Common myeloid progenitor, CD34-positive (primary cell): ENCODE data around the gene RFPL4A.

Source experiments
- CTCF ChIA-PET: fragments of 350-600 bp; sonication (Branson Sonifier 250); formaldehyde crosslinking; loops from one replicate; lab custom pipeline; 2021; ENCODE audit warnings: antibody characterized with exemption; lab: Charles Lee
- POLR2A ChIA-PET: fragments of 350-600 bp; sonication (Branson Sonifier 250); formaldehyde crosslinking; loops from one replicate; lab custom pipeline; 2021; ENCODE audit warnings: antibody characterized with exemption; lab: Charles Lee
- DNase-seq, 3 donors: peaks; one replicate each; pipeline versions ENCODE4 v3.0.0 to v3.0.0-alpha.2; 2013
- H3K27ac ChIP-seq, 2 experiments: 1 replicate in 1 of 2; 2 replicates in 1 of 2; pipeline ENCODE4 v1.7.0; 2013; ENCODE audit warnings: inconsistent platforms in 2 of 2, low read length in 2 of 2, mild to moderate bottlenecking in 2 of 2, low read depth in 1 of 2, moderate library complexity in 1 of 2; ENCODE audit not compliant: severe bottlenecking in 2 of 2, insufficient read depth in 1 of 2, poor library complexity in 1 of 2
- H3K27me3 ChIP-seq, 5 experiments: replicated peaks in 2 of 5; 1 replicate in 3 of 5; 2 replicates in 2 of 5; pipeline versions ENCODE4 v1.6.1 to v1.7.0; 2013; ENCODE audit warnings: low read length in 4 of 5, mild to moderate bottlenecking in 2 of 5, moderate library complexity in 2 of 5, inconsistent platforms in 1 of 5; ENCODE audit not compliant: insufficient read depth in 5 of 5, control insufficient read depth in 4 of 5
- H3K36me3 ChIP-seq, 4 experiments: 1 replicate in 2 of 4; 2 replicates in 2 of 4; pipeline versions ENCODE4 v1.6.1 to v1.7.0; 2013; ENCODE audit warnings: low read length in 3 of 4, control low read depth in 1 of 4, mild to moderate bottlenecking in 1 of 4; ENCODE audit not compliant: control insufficient read depth in 4 of 4, insufficient read depth in 4 of 4
- H3K4me1 ChIP-seq, 4 experiments: 1 replicate in 3 of 4; 2 replicates in 1 of 4; pipeline versions ENCODE4 v1.6.1 to v1.7.1; 2013; ENCODE audit warnings: low read length in 3 of 4, mild to moderate bottlenecking in 3 of 4, control low read depth in 1 of 4, inconsistent platforms in 1 of 4, moderate library complexity in 1 of 4; ENCODE audit not compliant: control insufficient read depth in 4 of 4, insufficient read depth in 4 of 4; ENCODE audit errors: control extremely low read depth in 1 of 4
- H3K4me3 ChIP-seq, 7 experiments: 1 replicate in 4 of 7; 2 replicates in 3 of 7; pipeline versions ENCODE4 v1.5.1 to v1.7.0; 2013; ENCODE audit warnings: mild to moderate bottlenecking in 7 of 7, low read length in 6 of 7, moderate library complexity in 6 of 7, inconsistent platforms in 2 of 7, low read depth in 2 of 7, control low read depth in 1 of 7; ENCODE audit not compliant: insufficient read depth in 4 of 7, control insufficient read depth in 1 of 7; ENCODE audit errors: extremely low read depth in 1 of 7
- H3K9me3 ChIP-seq, 5 experiments: 1 replicate in 4 of 5; 2 replicates in 1 of 5; pipeline versions ENCODE4 v1.6.1 to v1.7.1; 2013; ENCODE audit warnings: low read length in 4 of 5, mild to moderate bottlenecking in 2 of 5, inconsistent platforms in 1 of 5, low read depth in 1 of 5, moderate library complexity in 1 of 5; ENCODE audit not compliant: control insufficient read depth in 4 of 5, insufficient read depth in 2 of 5; ENCODE audit errors: control extremely low read depth in 1 of 5
- WGBS: methylation state at CpG from one replicate; pipeline ENCODE4 v1.1.5; 2013; ENCODE audit not compliant: insufficient coverage; 5-methylcytosine and 5-hydroxymethylcytosine counted together

RFPL4A gene

GRCh38 chr19:55795021-55795420, 36.1 kb downstream of the RFPL4A start:
- WGBS = 95% methylated on average over 11 of the region's 11 CpGs
- DNase-seq = no peak
- H3K4me3 ChIP-seq = no peak overlapping the region
- CTCF ChIA-PET = interaction anchor here (1.2 kb wide), 1 partner anchor 1149 kb away, joined by 3 read pairs; no protein-coding TSS in a partner anchor
- H3K36me3 ChIP-seq = no peaks in the 10 kb centered on the region
- POLR2A ChIA-PET = no interaction called here
- H3K4me1 ChIP-seq = no peaks in the 10 kb centered on the region
- no peaks in the 10 kb centered on the region for H3K9me3 ChIP-seq
- no peaks in the 10 kb centered on the region for H3K27me3 ChIP-seq
- H3K27ac ChIP-seq = no peak overlapping the region

GRCh38 chr19:55801416-55801815, 42.5 kb downstream of the RFPL4A start:
- ChIA-PET POLR2A (no interaction called here), CTCF (no interaction called here)
- Histone ChIP-seq H3K36me3 (no peaks in the 10 kb centered on the region), H3K27me3 (peaks cover 0 to 2% (median 0%) of the 10 kb centered on the region in 5 experiments), H3K4me3 (no peak overlapping the region), H3K9me3 (peaks cover 0 to 3% (median 0%) of the 10 kb centered on the region in 5 experiments), H3K4me1 (no peaks in the 10 kb centered on the region), H3K27ac (no peak overlapping the region)
- DNase-seq = no peak
- 89% methylated on average over 6 of the region's 7 CpGs for WGBS

DNA sequence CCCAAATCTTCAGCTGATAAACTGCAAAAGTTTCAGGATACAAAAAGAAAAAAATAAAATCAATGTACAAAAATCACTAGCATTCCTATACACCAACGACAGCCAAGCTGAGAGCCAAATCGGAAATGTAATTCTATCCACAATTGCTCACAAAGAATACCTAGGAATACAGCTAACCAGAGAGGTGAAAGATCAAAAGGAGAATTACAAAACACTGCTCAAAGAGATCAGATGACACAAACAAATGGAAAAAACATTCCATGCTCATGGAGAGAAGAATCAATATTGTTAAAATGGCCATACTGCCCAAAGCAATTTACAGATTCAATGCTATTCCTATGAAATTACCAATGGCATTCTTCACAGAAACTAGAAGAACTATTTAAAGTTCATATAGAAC, 43.4 kb downstream of the RFPL4A start:
- CTCF ChIA-PET = no interaction called here

GRCh38 chr19:55809381-55810058, 50.6 kb downstream of the RFPL4A start:
- Histone ChIP-seq H3K27ac (no peak overlapping the region), H3K36me3 (no peaks in the 10 kb centered on the region), H3K4me1 (no peaks in the 10 kb centered on the region), H3K4me3 (no peak overlapping the region), H3K9me3 (peaks cover 0 to 3% (median 0%) of the 10 kb centered on the region in 5 experiments), H3K27me3 (no peaks in the 10 kb centered on the region)
- peak; percentile 73 to 81 (median 79) for DNase-seq
- ChIA-PET POLR2A (no interaction called here), CTCF (interaction anchor here (1.4 to 2.1 kb wide), 2 partner anchors 106 to 176 kb away, joined by 4 to 8 read pairs; no protein-coding TSS in a partner anchor)
- 31% methylated on average over 19 of the region's 20 CpGs for WGBS

More for the DNA sequence above, 43.4 kb downstream of the RFPL4A start:
- POLR2A ChIA-PET = no interaction called here
- no peak overlapping the region for H3K27ac ChIP-seq
- H3K4me1 ChIP-seq = no peaks in the 10 kb centered on the region
- no peak for DNase-seq
- no CpG with 5 or more reads among the region's 2 CpGs for WGBS
- H3K9me3 ChIP-seq = peaks cover 0 to 3% (median 0%) of the 10 kb centered on the region in 5 experiments
- H3K36me3 ChIP-seq = no peaks in the 10 kb centered on the region
- H3K4me3 ChIP-seq = no peak overlapping the region
- peaks cover 0 to 2% (median 0%) of the 10 kb centered on the region in 5 experiments for H3K27me3 ChIP-seq

DNA sequence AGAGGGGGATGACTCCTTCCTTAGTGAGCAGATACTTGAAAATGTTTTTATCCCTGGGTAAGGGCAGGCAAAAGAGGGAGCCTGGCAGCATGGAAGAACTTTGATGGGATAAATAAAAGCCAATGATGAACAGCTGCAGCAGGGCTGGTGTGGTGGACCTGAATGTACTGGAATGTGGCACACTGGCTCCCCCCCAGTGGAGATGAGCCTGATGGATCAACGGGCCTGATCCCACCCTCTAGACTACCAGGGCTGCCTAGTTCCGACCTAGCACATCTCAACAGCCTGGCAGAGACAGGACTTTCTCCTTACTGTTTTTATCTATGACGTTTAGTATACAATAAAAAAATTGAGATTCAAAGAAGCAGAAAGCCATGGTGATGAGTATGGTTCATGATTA, 52.4 kb downstream of the RFPL4A start:
- 80% methylated on average over 1 of the region's 3 CpGs for WGBS
- DNase-seq = no peak
- CTCF ChIA-PET = no interaction called here
- Histone ChIP-seq H3K4me3 (no peak overlapping the region), H3K27me3 (no peaks in the 10 kb centered on the region), H3K4me1 (no peaks in the 10 kb centered on the region), H3K9me3 (peaks cover 0 to 2% (median 0%) of the 10 kb centered on the region in 5 experiments), H3K36me3 (no peaks in the 10 kb centered on the region), H3K27ac (no peak overlapping the region)
- POLR2A ChIA-PET = no interaction called here

- no peaks in the 10 kb centered on the region for H3K4me1 ChIP-seq
- 61% methylated on average over 6 of the region's 7 CpGs for WGBS
- DNase-seq = no peak
- H3K36me3 ChIP-seq = no peaks in the 10 kb centered on the region
- H3K27me3 ChIP-seq = no peaks in the 10 kb centered on the region
- CTCF ChIA-PET = no interaction called here
- H3K4me3 ChIP-seq = no peak overlapping the region
- no peak overlapping the region for H3K27ac ChIP-seq
- POLR2A ChIA-PET = no interaction called here
- peaks cover 0 to 2% (median 0%) of the 10 kb centered on the region in 5 experiments for H3K9me3 ChIP-seq
Measured at GRCh38 chr19:55812449-55812848, 53.6 kb downstream of the RFPL4A start.
